ENCODE measurements around the gene FANCD2.
A peak's percentile ranks its signal among the peaks of the same experiment; 100 is the strongest.
"Not testable (repeated sequence)": the region's sequence is repeated elsewhere in the genome, so short reads cannot be mapped to it uniquely, and the experiment has no call there.

Gene FANCD2

DNA sequence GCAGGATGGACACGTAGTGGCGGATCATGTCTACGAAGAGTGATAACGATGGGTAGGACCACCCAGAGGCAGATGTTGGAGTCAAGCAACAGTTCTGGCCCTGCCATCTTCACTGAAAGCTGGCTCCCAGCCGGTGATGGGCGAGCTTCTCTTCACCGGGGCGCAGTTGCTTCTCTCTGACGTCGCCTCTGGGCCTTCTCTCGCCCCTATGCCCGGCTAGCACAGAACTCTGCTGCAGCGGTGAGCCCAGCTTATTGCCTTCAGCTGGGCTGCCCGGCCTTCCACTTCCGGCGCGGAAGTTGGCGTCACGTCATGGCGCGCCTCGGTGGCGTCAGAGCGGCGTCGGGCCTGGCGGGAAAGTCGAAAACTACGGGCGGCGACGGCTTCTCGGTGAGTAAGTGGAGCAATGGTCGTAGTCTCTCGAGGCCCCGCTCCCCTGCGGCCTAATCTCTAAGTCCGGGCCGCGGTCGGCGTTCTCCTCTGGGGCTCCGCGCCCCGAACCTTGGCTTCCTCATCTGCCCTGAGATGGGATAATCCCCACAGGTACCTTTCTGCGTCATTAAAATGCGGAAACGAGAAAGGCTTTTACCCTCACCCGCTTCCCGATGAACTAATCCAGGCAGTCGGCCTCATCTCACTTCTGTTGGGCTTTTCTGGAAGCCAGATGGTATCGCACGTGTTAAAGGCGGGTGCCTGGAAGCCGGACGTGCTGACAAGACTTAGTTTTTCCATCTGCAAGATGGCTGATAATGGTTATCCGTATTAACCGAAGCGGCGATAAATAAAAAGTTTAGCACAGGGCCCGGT is at the start of gene FANCD2:
Gene FANCD2 (plus strand): TSS at position 354 of the 807 bp plus-strand sequence. CDS start 2,221 bp downstream, outside the sequence.
- DNase-seq: peak; percentile 86 to 93

DNA sequence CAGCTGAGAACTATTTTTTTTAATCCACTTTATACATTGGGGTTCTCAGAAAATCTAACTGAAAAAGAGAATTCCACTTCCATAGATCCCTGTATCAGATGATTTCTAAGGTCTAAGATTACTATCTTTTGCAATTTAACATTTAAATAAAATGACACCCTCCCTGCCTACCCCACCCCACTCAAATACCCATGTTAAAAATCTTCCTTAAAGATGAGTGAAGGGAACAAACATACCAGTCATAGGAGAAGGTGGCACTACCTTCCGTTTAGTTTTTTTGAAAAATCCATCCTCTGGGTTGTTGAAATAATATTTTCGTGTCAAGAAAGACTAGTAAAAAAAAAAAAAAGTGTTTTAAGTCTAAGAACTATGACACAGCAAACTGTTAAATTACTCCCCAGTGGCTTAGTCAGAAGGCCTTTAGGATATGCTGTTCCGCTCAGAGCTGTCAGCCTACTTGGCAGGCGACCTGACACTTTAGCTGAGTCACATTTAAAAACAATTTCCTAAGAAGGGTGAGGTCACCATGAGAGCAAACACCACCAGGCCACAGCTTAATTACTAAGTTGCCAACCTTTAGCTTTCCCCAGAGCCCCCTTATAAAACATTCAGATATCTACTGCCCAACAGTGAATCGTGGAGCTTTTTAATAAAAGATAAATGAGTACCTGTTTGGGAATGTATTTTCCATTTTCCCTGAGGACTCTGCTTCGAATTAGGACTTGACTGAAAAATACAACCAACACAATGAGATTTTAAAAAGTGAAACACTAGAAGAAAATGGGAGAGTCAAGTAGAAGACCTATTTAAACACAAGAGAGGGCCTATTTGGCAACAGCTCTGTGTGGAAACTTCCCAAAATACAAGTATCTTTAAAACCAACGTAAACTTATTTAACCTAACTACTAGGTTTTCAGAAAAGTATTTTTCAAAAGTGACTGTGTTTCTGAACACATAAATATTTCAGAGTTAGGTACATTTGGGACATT is 49.2 kb upstream of the FANCD2 start:
- DNase-seq: no peak

DNA sequence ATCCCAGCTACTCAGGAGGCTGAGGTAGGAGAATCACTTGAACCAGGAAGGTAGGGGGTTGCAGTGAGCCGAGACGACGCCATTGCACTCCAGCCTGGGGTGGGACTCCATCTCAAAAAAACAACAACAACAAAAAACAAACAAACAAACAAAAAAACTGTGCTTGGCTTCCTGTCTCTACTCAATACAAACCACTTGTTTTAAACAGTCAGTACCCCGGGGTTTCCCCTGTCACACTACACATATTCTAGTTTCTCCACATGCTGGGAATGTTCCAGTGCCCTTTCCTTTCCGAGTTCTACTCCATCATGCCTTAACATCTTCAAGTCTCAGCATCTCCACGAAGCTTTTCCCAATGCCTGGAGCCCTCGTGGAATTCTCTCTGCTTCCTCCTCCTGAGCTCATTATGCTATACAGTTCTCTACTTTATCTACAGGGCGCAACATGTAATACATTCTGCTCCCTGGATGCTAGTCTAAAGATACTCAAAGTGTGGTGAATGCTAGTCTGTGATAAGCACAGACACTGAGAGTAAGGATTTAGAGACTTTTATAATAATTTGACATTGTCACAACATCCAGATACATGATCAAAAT is 47.4 kb upstream of the FANCD2 start:
- no peak for DNase-seq

DNA sequence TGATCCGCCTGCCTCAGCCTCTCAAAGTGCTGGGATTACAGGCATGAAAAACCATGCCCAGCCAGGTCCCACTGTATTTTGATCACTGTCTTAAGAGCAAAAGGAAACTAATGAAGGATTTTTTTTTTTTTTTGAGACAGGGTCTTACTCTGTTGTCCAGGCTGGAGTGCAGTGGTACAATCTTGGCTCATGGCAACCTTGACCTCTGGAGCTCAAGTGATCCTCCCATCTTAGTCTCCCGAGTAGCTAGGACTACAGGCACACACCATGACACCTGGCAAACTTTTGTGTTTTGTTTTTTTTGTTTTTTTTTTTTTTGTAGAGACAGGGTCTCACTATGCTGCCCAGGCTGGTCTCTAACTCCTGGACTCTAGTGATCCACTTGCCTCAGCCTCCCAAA is 46.0 kb upstream of the FANCD2 start:
- DNase-seq: no peak

DNA sequence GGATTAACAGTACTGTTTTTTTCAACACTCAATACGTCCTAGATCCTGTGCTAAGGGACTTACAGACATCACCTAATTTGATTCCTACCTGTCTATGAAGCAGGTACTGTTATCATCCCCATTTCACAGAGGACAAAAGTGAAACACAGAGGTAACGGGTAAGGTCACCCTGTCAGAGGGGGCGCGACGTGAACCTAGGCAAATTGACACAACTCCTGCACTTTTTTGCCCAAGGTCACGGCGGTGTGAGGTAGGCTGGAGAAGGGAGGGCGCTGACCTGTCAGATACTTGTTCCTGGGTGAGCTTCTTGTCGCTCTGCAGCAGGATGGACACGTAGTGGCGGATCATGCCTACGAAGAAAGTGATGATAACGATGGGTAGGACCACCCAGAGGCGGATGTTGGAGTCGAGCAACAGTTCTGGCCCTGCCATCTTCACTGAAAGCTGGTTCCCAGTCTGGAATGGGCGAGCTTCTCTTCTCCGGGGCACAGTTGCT is 40.0 kb upstream of the FANCD2 start:
- DNase-seq: no peak

DNA sequence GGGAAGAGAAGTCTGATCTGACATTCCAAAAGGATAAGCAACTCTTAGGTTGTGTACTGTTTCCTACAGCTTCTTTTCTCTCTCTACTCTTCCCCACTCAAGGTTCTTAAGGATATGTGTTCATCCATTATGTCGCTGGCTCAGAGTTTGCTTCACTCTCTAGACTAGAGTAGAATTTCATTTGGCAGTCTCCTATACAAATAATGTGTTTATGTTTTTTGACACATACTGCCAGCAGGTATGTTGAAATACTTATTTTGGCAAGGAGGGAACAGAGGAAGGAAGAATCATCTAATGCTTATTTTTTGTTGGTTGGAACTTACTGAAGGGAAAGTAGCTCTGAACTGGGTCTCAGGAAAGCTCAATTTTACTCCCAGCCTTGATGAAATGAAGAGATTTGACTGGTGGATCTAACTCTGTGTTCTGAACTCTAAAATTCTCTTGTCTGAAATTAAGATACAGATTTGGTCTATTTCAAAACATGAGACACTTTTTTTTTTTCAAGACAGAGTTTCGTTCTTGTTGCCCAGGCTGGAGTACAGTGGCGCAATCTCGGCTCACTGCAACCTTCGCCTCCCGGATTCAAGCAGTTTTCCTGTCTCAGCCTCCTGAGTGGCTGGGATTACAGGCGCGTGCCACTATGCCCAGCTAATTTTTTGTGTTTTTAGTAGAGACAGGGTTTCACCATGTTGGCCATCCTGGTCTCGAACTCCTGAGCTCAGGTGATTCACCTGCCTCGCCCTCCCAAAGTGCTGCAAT is 32.0 kb upstream of the FANCD2 start:
- DNase-seq: no peak

DNA sequence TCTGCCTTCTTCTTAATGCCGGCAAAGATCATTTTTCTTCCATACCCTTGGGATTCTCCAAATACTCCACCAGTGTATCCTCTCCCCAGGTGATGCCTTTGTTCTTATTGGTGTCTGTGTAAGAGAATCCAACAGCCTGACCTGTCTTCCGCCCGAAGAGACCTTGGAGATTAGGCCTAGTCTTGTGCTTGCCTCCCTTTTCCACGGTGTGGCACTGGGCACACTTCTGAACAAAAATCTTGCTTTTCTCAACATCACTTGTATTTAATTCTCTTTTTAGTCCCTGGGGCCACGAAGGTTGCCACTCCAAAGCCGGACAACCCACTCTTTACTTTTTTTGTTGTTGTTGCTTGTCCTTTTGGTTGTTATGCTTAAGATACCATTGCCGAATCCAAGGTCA is 25.6 kb upstream of the FANCD2 start:
- no peak for DNase-seq

DNA sequence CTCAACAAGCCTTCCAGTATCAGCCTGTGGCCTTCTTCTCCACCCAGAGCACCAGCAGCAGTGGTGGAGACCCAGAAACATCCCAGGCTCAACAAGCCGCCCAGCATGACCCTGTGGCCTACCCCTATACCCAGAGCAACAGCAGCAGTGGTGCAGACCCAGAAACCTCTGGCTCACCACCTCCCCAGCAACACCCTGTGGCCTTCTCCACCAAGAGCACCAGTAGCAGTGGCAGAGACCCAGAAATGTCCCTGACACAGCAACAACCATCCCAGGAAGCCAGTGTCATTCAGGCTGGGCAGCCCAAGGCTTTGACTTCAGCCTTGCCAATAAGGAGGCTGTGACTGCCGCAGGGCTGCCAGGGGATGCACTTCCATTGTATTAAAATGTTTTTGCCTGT is 23.3 kb upstream of the FANCD2 start:
- no peak for DNase-seq

DNA sequence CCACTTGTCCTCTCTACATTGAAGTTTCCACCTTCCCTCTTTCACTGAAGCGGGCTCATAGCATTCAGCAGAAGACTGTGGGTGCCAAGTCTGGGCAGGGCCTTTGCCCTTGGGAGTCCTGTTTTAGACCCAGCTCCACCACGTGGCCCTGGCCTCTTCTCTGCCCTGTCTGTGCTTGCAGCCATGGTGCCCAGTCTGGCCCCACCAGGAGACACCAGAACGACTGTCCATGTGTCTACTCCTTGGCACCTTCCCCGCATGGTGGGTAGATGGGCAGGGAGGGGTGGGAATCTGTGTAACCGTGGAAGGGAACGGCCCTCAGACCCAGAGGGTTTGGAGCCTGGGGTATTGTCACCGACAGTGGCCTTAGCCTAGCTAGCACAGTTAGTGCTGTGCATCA is 21.7 kb upstream of the FANCD2 start:
- DNase-seq: no peak

DNA sequence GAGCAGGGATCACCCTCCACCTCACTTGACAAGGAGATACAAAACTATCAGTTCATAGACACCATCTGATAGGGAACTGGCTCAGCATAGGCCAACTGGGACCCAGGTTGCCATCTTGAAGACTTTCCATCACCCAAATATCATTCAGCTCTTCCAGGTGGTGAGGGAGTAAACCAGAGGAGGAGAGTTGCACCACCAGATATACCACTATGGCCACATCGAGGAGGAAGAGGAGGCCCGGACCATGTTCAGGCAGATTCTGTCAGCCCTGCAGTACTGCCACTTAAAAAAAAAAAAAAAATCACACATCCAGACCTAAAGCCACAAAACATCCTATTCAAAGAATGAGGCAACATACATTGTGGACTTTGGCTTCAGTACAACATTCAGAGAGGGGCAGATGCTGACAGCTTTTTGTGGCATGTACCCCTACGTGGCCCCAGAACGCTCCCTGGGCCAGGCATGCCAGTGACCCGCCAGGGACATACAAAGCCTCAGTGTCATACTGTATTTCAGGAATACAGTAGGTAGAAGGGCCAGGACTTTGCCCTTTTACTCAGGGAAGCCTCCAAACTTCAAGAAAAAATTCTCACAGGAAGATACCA is 21.2 kb upstream of the FANCD2 start:
- no peak for DNase-seq

DNA sequence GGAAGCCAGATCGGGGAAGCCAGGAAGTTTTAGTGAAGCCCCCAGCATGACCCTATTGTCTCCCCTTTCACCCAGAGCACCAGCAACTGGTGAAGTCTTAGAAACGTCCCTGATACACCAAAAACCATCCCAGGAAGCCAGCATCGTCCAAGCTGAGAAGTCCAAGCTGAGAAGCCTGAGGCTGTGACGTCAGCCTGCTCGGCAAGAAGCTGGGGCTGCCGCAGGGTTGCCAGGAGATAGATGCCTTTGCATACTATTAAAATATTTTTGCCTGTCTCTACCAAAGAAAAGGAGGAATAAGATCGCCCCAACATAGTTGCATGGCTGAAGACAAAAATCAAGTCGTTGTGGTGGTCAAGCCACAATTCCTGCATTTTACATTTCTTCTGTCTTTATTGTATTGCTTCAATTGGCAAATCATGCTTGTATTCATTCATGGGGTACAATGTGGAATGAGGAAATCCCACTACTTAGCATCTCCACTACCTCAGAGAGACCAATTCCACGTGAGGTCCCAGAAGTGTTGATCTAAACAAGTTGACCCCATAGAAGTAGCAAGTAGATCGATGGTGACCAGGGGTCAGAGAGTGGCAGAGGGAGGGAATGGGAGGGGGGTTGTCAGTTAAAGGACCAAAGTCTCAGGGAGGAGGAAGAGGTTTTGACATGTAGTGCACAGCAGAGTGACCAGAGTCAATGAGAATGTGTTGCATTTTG is 20.0 kb upstream of the FANCD2 start:
- DNase-seq: no peak

DNA sequence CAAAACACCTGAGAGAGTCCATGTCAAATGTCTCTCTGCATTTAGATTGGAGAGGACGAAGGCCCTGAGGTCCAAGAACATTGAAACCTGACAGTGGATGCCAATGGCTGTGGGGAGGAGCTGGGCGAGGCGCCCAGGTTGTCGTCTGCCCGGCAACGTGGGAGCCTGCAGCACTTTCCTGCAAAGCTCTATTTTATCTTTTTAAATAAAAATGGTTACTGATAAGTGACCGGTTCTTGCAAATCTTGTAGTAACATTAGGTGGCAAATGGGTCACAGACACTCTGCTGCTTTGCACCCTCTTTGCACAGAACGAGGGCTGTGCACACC is 19.5 kb upstream of the FANCD2 start:
- no peak for DNase-seq

DNA sequence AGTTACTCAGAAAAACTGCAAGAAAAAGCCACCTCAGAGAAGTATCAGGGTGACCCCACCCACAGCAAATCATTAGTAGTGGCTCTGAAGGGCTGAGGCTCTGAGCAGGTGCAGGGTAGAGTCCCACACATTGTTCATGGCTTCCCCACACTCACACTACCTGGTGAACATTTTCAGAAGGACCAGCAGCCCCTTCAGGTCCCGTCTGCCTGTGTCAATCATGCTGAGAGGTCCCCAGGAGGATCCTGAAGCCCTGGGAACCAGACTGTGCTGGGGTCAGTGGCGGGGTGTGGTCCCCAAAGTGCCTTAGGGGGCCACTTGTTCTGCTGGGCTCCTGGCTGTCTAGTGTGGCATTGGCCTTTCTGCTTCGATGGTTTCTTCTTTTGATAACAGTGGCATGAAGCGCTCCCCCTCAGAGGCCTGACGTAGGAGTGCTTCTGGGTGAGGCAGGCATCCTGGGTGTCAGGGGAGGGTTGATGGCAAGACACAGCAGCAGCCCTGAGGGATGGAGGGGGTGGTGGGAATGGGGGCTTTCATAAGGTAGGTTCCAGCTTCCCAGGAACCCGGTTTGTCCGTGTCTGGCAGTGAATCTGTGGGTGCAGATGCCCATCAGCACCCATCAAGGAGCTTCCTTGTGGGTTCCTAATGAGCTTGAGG is 19.0 kb upstream of the FANCD2 start:
- DNase-seq: no peak

DNA sequence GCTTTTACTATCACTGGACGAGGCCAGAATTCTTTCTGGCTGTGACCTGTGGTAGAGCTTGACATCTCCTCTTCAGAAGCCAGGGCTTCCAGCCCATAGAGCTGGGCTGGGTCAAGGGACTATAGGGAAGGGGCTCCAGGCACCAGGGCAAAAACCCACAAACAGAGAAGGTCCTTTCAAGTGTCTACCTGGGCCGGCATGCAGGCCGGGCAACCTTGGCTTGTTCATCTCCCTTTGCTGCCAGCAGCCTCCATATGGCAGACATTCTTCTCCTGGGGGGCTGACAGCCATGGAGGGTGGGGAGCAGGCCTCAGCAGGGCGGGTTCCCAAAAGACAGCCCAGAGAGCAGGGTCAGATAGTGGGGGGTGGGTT is 18.0 kb upstream of the FANCD2 start:
- not testable (repeated sequence) for DNase-seq

DNA sequence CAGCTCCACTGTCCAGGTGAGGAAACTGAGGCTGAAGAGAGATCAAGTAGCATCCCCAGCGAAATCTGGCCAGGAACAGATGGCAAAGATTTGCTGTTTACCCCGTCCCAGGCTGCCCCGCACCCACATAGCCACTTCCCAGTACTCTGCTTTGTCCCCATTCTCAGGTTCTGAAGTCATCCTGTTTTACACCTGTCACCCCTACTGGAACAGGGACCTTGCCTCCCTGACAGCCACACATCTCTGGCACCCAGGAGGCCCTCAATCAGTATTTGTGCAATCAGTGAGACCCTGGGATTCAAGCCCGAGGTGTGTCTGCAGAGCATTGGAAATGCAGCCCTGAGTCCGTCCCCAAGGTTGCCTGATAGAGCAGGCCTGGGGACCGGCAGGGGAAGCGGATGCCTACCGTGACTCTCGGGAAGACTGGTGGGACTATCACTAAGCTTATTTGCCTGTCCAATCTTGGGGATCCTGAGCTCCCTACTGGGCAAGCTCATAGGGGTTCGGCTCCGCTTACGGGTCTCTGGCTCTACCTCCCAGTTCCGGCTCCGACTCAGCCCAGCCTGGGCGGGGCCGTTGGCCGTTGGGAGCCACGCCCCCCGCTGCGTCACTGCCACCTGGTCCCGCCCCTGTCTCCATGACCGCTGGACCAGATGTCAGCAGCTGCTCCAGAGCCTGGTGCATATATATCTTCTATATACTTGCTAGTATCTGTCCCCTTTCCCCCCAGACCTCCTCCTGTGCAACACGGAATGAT is 17.5 kb upstream of the FANCD2 start:
- DNase-seq: peak; percentile 72 to 81

DNA sequence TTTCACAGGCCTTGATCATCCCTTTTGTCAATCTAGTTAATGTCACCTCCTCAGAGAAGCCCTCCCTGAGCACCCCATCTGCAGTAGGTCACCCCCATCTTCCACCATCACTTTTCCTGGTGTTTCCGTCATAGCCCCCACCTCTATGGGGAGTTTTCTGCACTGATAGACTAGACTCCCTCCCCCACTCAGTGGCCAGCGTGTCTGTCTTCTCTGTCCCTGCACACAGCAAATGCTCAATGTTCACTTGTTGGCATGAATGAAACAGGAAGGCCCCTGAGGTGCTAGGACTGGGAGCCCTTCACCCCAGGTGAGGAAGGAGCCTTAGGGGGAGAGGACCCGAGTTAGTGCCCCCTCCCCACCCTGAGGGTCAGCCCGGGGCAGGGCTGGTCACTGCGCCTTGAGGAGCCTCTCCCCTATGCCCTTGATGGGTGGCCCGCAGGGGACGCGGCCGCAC is 15.8 kb upstream of the FANCD2 start:
- no peak for DNase-seq

DNA sequence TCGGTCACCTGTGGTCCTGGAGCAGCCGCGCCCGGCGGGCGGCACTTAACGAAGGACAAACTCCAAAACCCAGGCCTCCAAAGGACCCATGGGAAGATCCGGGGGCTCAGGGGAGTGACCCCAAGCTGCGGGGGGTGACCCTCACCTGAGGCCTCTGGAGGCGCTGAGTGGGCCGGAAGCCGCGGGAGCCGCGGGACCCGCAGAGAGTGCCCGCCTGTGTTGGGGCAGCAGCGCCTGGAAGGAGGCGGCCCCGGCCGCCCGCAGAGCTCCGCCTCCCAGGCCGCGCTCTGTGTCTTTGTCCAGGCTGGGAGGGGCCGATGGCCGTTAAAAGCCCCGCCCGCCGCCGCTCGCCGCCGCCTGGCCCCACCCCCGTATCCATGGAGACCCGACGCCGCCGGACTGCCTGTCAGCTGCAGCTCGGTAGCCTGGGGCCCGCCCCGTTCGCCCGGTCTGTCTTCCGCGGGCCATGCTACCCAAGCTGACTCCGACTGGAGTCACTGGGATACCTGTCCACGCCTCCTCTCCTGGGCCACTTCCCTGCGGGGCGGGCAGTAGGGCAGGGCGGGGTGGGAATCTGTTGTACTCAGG is 15.3 kb upstream of the FANCD2 start:
- DNase-seq: peak; percentile 61 to 76

DNA sequence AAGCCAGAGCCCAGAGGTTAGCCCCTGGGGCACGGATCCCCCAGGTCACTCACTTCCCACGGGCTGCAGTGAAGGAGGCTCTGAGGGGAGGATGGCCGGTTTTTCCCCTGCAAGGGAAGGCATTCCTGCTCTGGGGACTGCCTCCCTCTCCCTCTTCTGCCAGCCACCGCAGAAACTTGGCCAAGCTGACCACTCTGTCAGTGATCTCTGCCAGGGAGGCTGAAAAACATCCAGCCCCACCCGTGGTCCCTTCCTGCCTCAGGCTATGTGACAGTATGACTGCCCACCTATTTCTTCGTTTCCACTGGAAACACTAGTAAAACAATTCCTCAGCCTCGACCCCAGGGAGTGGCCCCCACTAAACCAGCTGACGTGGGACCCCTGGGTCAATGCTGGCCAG is 14.6 kb upstream of the FANCD2 start:
- DNase-seq: no peak

DNA sequence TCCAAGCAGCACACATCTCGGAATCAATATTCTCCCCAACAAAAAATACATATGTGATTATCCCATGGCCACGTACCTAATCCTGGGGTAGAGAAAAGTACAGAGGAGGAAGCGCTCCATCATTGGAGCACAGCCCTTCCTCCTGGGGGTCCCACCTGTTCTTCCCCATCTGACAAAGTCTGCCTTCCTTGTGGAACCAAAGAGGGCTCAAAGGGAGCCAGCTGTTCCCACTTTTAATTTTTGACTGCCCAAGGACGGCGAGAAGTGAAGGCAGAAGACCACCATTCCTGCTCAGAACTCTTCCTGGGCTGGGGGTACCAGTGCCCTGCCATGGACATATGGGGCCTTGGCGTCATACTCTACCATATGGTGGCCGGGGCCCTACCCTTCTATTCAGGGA is 14.1 kb upstream of the FANCD2 start:
- no peak for DNase-seq

DNA sequence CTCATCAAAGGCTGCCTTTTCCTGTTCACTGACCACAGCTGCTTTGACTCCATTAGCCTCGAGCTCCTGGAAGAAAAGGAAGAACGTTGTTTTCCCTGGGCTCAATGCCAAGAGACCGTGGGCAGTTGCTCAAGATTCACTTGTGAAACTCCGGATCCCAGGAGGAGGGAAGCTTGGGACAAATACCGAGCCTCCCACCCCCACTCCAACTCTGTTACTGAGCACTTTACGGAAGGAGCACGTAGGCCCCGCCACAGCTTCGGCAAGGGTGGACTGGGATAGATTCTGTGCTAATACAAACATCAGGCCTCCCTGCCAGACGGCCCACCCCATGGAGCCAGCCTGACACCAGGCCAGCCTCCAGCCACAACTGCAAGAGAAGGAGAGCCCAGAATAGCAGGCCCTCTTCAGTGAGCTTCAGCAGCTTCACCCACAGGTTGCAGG is 10.8 kb upstream of the FANCD2 start:
- DNase-seq: no peak
